Astrocyte (in vitro differentiated cells and primary cell): ENCODE data around the gene USP14.

ENCODE experiments used
- EZH2 ChIP-seq: IDR thresholded peaks from 2 replicates; pipeline ENCODE4 v1.6.1; 2012; ENCODE audit warnings: mild to moderate bottlenecking, low read length, inconsistent platforms; ENCODE audit not compliant: insufficient read depth
- TF ChIP-seq, protein P1 (sequence below): IDR thresholded peaks from 2 replicates; pipeline ENCODE4 v1.5.1; 2011; ENCODE audit warnings: low read depth, mild to moderate bottlenecking, inconsistent platforms, low read length, moderate library complexity; ENCODE audit not compliant: insufficient read depth

- TF ChIP-seq, protein P1, sequence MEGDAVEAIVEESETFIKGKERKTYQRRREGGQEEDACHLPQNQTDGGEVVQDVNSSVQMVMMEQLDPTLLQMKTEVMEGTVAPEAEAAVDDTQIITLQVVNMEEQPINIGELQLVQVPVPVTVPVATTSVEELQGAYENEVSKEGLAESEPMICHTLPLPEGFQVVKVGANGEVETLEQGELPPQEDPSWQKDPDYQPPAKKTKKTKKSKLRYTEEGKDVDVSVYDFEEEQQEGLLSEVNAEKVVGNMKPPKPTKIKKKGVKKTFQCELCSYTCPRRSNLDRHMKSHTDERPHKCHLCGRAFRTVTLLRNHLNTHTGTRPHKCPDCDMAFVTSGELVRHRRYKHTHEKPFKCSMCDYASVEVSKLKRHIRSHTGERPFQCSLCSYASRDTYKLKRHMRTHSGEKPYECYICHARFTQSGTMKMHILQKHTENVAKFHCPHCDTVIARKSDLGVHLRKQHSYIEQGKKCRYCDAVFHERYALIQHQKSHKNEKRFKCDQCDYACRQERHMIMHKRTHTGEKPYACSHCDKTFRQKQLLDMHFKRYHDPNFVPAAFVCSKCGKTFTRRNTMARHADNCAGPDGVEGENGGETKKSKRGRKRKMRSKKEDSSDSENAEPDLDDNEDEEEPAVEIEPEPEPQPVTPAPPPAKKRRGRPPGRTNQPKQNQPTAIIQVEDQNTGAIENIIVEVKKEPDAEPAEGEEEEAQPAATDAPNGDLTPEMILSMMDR: no peak
- no peak for TF ChIP-seq EZH2
Observed at GRCh38 chr18:240175-240574, 81.8 kb downstream of the USP14 start.
